Heart right ventricle (tissue), 16 donors: ENCODE results near the gene UPF1. TPM values are rescaled to one million over a fixed set of nuclear protein-coding genes. Genes with fewer than 3 reads are reported as not detected.
A peak's percentile ranks its signal among the peaks of the same experiment; 100 is the strongest.

ENCODE experiments used
- ATAC-seq, 8 donors: fragments of 200-7000 bp; cut with Tn5 transposase; one replicate each; pipeline ENCODE4 v1.9.1; 2020; ENCODE audit warnings: mild to moderate bottlenecking in 8 of 8, moderate library complexity in 8 of 8, moderate number of reproducible peaks in 1 of 8
- DNase-seq, 2 donors: peaks; one replicate each; pipeline ENCODE4 v3.0.0-alpha.2; 2020
- H3K27ac ChIP-seq, 10 donors: fragments of 200-600 bp; sonication (generic) in 2 of 10; one replicate each; pipeline versions ENCODE4 v1.5.0 to v1.8.0; 2020 to 2022; ENCODE audit warnings: mild to moderate bottlenecking in 3 of 10
- H3K27me3 ChIP-seq, 7 donors: fragments of 200-600 bp; one replicate each; pipeline ENCODE4 v1.8.0; 2021 to 2022; ENCODE audit warnings: mild to moderate bottlenecking in 2 of 7
- H3K36me3 ChIP-seq, 9 donors: fragments of 200-600 bp; sonication (generic) in 1 of 9; one replicate each; pipeline versions ENCODE4 v1.5.0 to v1.8.0; 2020 to 2022; ENCODE audit warnings: mild to moderate bottlenecking in 2 of 9
- H3K4me1 ChIP-seq, 9 donors: fragments of 200-600 bp; sonication (generic) in 1 of 9; one replicate each; pipeline versions ENCODE4 v1.5.0 to v1.8.0; 2020 to 2022; ENCODE audit warnings: mild to moderate bottlenecking in 4 of 9
- H3K4me3 ChIP-seq, 10 donors: fragments of 200-600 bp; sonication (generic) in 2 of 10; one replicate each; pipeline versions ENCODE4 v1.5.0 to v1.8.0; 2020 to 2022; ENCODE audit warnings: mild to moderate bottlenecking in 7 of 10, moderate library complexity in 2 of 10
- H3K9me3 ChIP-seq, 11 donors: fragments of 200-600 bp in 10 of 11; sonication (generic) in 2 of 11; one replicate each; pipeline versions ENCODE4 v1.5.0 to v1.8.0; 2013 to 2022; ENCODE audit warnings: mild to moderate bottlenecking in 2 of 11, control low read depth in 1 of 11, moderate library complexity in 1 of 11
- WGBS, 2 donors: extraction: QIAGEN DNeasy Blood & Tissue Kit; methylation state at CpG; one replicate each; pipeline ENCODE4 v1.1.7; 2013; ENCODE audit warnings: inconsistent platforms in 1 of 2; 5-methylcytosine and 5-hydroxymethylcytosine counted together
- intact Hi-C, 10 donors: fragments of 100-400 bp; cut with DNase I; formaldehyde crosslinking; loops; one replicate each; pipeline versions ENCODE4 v1.11.1 to v1.14.2; 2022
- polyA plus RNA-seq, 2 donors: library from polyadenylated mRNA; stranded (reverse); fragments of 200-250 nt; gene quantifications; one replicate each; pipeline ENCODE4 v1.2.3, GENCODE V29; 2013
- total RNA-seq, 10 donors: library from RNA; stranded (reverse); fragmentation: NEBNext Ultra II Directional in 3 of 10; extraction: Animal tissue kit (Norgen Biotek cat#: 25700) in 3 of 10; gene quantifications; one replicate each; pipeline versions ENCODE4 v1.2.1 to v1.2.4, GENCODE V29; 2021 to 2023
- TF ChIP-seq, protein P1 (sequence below), 9 donors: fragments of 200-600 bp; sonication (generic) in 2 of 9; IDR thresholded peaks; one replicate each; pipeline versions ENCODE4 v1.5.0 to v1.8.0; 2021 to 2022; ENCODE audit warnings: antibody characterized with exemption in 9 of 9, mild to moderate bottlenecking in 5 of 9, moderate library complexity in 1 of 9
- donor health status: Arrhythmogenic right ventricular cardiomyopathy.
- donor health status: ischemic (EF 13 %, LVEDD 7.1; RV severe dilation, severe dysfunction).
- donor health status: healthy with polysubstance abuse.
- donor health status: DM: no; HTN: yes; CAD: no.
- donor health status: DM: no; HTN: no; CAD: no.
- donor health status: ischemic (EF 25% LVEDD 6.9; RV normal size, moderate dysfunction).
- donor health status: ischemic (EF 25% LVEDD 5.7; RV mildly dilated, moderate dysfunction).
- donor health status: healthy.
- donor health status: DM: yes; HTN: yes; CAD: no.
- donor health status: Ischemic cardiomyopathy.
- donor health status: ischemic (EF 35%, LVEDD 5.7; RV mildly dilated, moderate dysfunction).
- donor health status: nonischemic (EF 11% LVEDD 7.7; RV severe dilation, severe dysfunction).
- donor health status: DM: yes; HTN: yes; CAD: no.
- donor health status: PGD.
- donor health status: ischemic (EF 29% LVEDD 5.4; RV normal size, mild dysfunction).
- donor health status: nonischemic (EF 23%, LVEDD 6.1; RV moderate dilation, normal function).

UPF1 gene
- total and polyA plus RNA-seq, 12 donors = 25.2 to 44.3 (median 36.8) TPM

DNA sequence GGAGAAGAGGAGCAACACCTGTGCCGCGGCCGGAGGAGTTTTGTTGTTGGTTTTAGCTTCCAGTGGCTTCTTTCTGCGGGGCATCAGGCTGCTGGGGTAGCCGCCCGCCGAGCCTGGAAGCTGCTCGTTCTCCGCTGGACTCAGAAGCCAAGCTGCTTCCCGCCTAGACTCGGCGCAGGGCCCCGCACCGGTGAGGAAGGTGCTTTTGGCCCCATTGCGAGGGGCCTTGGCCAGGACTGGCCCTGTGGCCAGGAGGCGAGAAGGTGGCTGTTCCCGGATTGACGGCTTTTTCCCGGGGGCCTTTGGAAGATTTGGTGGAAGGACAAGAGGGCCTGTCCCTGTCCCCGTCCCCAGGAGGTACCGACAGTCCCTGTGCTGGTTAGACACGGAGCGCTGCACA lies 35.4 kb downstream of the UPF1 start:
- Histone ChIP-seq H3K9me3 (no peaks in the 10 kb centered on the region), H3K4me1 (peaks cover 0 to 28% (median 17%) of the 10 kb centered on the region in 9 donors), H3K36me3 (peaks cover 4 to 63% (median 51%) of the 10 kb centered on the region in 9 donors), H3K27ac (no peak overlapping the region), H3K4me3 (no peak overlapping the region), H3K27me3 (peaks cover 0 to 34% (median 15%) of the 10 kb centered on the region in 7 donors)
- intact Hi-C loops = loop anchor here in 1 of 10 donors (5.0 kb wide), 1 partner anchor 275 kb away; no protein-coding TSS in a partner anchor
- DNase-seq (no peak), ATAC-seq (no peak)
- TF ChIP-seq, protein P1, sequence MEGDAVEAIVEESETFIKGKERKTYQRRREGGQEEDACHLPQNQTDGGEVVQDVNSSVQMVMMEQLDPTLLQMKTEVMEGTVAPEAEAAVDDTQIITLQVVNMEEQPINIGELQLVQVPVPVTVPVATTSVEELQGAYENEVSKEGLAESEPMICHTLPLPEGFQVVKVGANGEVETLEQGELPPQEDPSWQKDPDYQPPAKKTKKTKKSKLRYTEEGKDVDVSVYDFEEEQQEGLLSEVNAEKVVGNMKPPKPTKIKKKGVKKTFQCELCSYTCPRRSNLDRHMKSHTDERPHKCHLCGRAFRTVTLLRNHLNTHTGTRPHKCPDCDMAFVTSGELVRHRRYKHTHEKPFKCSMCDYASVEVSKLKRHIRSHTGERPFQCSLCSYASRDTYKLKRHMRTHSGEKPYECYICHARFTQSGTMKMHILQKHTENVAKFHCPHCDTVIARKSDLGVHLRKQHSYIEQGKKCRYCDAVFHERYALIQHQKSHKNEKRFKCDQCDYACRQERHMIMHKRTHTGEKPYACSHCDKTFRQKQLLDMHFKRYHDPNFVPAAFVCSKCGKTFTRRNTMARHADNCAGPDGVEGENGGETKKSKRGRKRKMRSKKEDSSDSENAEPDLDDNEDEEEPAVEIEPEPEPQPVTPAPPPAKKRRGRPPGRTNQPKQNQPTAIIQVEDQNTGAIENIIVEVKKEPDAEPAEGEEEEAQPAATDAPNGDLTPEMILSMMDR (IDR thresholded peaks at IDR 0.05) = no peak
- WGBS, 2 donors = 94% methylated on average over 23 of the region's 23 CpGs

DNA sequence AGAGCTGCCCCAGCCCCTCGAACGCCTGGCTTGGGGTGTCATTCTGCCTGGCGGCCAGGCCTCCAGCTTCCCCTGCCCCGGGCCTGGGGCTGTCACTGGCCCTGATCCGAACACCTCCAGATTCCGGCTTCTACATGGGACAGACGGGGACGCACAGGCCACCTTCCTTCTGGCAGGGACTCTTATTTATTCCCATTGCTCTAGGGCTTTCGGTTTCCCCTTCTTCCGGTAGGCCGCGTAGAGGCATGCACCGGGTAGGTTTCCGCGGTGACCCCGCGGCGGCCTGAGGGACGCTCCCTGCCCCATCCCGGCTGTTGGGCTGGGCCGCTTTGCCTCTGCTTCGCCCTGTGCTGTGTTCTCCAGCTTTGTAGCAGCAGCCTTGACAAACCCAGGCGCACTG lies 36.0 kb downstream of the UPF1 start:
- H3K27ac ChIP-seq = no peak overlapping the region
- intact Hi-C loops = loop anchor here in 1 of 10 donors (5.0 kb wide), 1 partner anchor 275 kb away; no protein-coding TSS in a partner anchor
- peaks cover 0 to 28% (median 17%) of the 10 kb centered on the region in 9 donors for H3K4me1 ChIP-seq
- no peak for DNase-seq
- no peak for ATAC-seq
- TF ChIP-seq, protein P1 (IDR thresholded peaks at IDR 0.05) = no peak
- 95 to 98% methylated on average over 23 of the region's 23 CpGs for WGBS, 2 donors
- H3K27me3 ChIP-seq = peaks cover 0 to 34% (median 15%) of the 10 kb centered on the region in 7 donors
- no peak overlapping the region for H3K4me3 ChIP-seq
- peaks cover 4 to 57% (median 46%) of the 10 kb centered on the region in 9 donors for H3K36me3 ChIP-seq
- H3K9me3 ChIP-seq = no peaks in the 10 kb centered on the region

DNA sequence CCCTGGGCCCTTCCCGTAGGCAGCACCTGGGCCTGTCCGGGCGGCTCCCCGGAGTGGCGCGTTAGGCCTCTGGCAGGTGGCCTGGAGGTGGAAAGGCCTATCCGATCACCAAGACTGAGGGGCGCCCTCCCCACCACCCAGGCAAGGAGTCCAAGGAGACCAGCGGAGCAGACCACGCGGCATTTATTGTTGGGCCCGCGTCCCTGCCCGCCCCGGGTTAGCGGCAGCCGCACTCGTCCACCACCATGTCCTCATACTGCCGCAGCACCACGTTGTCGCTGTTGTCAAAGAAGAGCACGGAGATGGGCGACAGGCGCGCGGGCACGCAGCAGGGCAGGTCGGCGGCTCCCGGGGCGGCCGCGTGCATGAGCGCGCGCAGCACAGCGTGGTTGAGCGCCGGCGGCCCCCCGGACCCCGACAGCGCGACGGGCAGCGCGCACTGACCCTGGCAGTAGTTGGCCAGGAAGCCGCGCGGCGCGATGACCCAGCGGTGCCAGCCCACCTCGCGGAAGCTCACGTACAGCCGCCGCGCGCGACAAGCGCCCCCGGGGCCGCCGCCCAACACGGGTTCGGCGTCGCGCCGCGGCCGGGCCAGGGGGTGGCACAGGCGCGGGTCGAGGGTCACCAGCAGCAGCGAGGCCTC lies 36.7 kb downstream of the UPF1 start:
- ATAC-seq (peak in 2 of 8 donors; percentile 9 to 16), DNase-seq (no peak)
- TF ChIP-seq, protein P1 (IDR thresholded peaks at IDR 0.05) = no peak
- 33 to 53% methylated on average over 60 to 77 of the region's 77 CpGs for WGBS, 2 donors
- H3K27ac ChIP-seq = no peak overlapping the region
- no peak overlapping the region for H3K4me3 ChIP-seq
- H3K9me3 ChIP-seq = no peaks in the 10 kb centered on the region
- peaks cover 0 to 39% (median 15%) of the 10 kb centered on the region in 7 donors for H3K27me3 ChIP-seq
- peaks cover 3 to 50% (median 38%) of the 10 kb centered on the region in 9 donors for H3K36me3 ChIP-seq
- intact Hi-C loops = loop anchor here in 1 of 10 donors (5.0 kb wide), 1 partner anchor 276 kb away; no protein-coding TSS in a partner anchor
- peaks cover 0 to 28% (median 17%) of the 10 kb centered on the region in 9 donors for H3K4me1 ChIP-seq

DNA sequence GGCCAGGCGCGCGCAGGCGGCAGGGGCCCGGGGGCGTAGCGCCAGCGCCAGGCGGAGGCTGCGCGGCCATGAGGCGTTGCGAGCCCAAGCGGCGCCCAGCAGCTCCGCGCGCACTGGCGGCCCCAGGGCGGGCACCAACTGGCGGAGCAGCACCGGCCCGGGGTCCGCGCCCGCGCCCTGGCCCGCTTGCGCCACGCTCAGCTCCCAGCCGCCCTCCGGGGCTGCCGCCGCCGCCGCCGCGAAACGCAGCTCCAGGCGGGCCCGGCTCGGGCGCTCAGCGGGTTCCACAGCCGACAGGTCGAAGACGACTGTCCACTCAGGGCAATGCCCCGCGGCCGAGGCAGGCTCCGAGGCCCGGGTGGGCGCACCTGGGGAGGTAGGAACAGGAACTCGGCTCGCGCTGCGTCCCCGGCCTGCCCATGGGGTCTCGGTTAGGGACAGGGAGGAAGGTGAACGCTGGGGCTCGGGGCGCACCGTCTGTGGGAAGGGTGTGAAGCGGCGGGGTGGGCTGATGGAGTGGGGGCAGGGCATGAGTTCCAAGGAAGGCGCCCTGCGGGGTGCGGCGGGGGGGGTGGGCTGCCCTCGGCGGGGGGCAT lies 37.4 kb downstream of the UPF1 start:
- Histone ChIP-seq H3K4me3 (no peak overlapping the region), H3K27me3 (peaks cover 0 to 39% (median 15%) of the 10 kb centered on the region in 7 donors), H3K9me3 (no peaks in the 10 kb centered on the region), H3K27ac (no peak overlapping the region), H3K36me3 (peaks cover 2 to 44% (median 33%) of the 10 kb centered on the region in 9 donors), H3K4me1 (peaks cover 0 to 28% (median 17%) of the 10 kb centered on the region in 9 donors)
- DNase-seq = no peak
- no peak for ATAC-seq
- WGBS, 2 donors = 3 to 20% methylated on average over 48 to 71 of the region's 71 CpGs
- intact Hi-C loops = loop anchor here in 1 of 10 donors (5.0 kb wide), 1 partner anchor 277 kb away; no protein-coding TSS in a partner anchor
- TF ChIP-seq, protein P1 (IDR thresholded peaks at IDR 0.05) = no peak
